BJ (cell line): Measurements from ENCODE around the gene EXOC6B. TPM values are rescaled to one million over a fixed set of nuclear protein-coding genes. Genes with fewer than 3 reads are reported as not detected.

Experiments
- CTCF ChIA-PET: fragments of 350-600 bp; formaldehyde crosslinking; extraction: SDS; loops from one replicate; lab custom pipeline; 2021; ENCODE audit warnings: antibody characterized with exemption, inconsistent platforms; lab: Yijun Ruan, JAX
- POLR2A ChIA-PET: fragments of 300-600 bp; sonication (Branson Sonifier 250); formaldehyde crosslinking; extraction: SDS; loops from one replicate; lab custom pipeline; 2021; ENCODE audit warnings: antibody characterized with exemption; lab: Charles Lee
- DNase-seq: peaks from one replicate; pipeline ENCODE4 v3.0.0-alpha.2; 2011; ENCODE audit warnings: low read depth
- H3K27me3 ChIP-seq: 2 replicates; pipeline ENCODE4 v1.6.0; 2011; ENCODE audit warnings: low read length; ENCODE audit not compliant: control insufficient read depth, insufficient read depth
- H3K36me3 ChIP-seq: 2 replicates; pipeline ENCODE4 v1.5.1; 2011; ENCODE audit warnings: low read length; ENCODE audit not compliant: control insufficient read depth, insufficient read depth
- H3K4me3 ChIP-seq: 2 replicates; pipeline ENCODE4 v1.5.1; 2011; ENCODE audit warnings: low read depth, mild to moderate bottlenecking, control low read depth, low read length
- polyA plus RNA-seq: library from polyadenylated mRNA; depleted of rRNA; stranded (reverse); fragments of >200 nt; gene quantifications from 2 replicates; pipeline ENCODE4 v1.2.3, GENCODE V29; 2011
- TF ChIP-seq, protein P1 (sequence below): IDR thresholded peaks from 2 replicates; pipeline ENCODE4 v1.5.1; 2011; ENCODE audit warnings: low read depth, mild to moderate bottlenecking, control low read depth, inconsistent platforms, low read length, moderate library complexity; ENCODE audit not compliant: insufficient read depth

EXOC6B gene
- polyA plus RNA-seq, 1 experiment = 15.5 TPM

DNA sequence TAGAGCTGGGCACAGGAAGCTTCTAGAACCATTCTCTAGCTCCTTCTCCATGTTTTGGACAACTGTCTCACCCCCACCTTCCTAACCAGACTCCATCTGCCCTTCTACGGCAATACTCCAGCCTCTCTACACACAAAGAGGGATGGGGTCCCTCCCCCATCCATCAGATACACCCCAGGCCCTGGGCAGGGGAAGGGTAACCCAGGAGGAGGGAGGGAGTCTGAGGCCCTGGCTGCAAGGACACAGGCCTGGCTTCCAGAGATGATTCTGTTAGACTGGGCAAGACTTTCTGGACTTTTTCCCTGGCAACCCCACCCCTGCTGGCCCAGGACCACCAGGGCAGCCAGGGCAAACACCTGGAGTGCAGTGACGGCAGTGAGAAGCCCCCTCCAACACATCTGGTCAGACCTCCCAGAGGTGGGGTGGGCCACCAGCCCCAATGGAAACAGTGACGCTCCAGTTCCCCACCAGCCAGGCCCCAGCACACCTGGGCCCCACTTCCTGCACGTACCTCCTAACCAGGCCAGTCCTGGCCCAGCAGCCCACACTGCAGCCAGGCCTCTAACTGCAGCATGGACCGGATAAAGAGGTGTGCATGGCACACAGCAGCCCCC lies 684.7 kb downstream of the EXOC6B start:
- H3K36me3 ChIP-seq = no peaks in the 10 kb centered on the region
- no peak overlapping the region for H3K4me3 ChIP-seq
- no peak for DNase-seq
- H3K27me3 ChIP-seq = peaks cover 24% of the 10 kb centered on the region
- CTCF ChIA-PET = interaction anchor here (0.6 to 2.5 kb wide), 5 partner anchors 8 to 343 kb away, joined by 3 to 9 read pairs (median 4); no protein-coding TSS in a partner anchor
- TF ChIP-seq, protein P1, sequence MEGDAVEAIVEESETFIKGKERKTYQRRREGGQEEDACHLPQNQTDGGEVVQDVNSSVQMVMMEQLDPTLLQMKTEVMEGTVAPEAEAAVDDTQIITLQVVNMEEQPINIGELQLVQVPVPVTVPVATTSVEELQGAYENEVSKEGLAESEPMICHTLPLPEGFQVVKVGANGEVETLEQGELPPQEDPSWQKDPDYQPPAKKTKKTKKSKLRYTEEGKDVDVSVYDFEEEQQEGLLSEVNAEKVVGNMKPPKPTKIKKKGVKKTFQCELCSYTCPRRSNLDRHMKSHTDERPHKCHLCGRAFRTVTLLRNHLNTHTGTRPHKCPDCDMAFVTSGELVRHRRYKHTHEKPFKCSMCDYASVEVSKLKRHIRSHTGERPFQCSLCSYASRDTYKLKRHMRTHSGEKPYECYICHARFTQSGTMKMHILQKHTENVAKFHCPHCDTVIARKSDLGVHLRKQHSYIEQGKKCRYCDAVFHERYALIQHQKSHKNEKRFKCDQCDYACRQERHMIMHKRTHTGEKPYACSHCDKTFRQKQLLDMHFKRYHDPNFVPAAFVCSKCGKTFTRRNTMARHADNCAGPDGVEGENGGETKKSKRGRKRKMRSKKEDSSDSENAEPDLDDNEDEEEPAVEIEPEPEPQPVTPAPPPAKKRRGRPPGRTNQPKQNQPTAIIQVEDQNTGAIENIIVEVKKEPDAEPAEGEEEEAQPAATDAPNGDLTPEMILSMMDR = no peak
- POLR2A ChIA-PET = no interaction called here

DNA sequence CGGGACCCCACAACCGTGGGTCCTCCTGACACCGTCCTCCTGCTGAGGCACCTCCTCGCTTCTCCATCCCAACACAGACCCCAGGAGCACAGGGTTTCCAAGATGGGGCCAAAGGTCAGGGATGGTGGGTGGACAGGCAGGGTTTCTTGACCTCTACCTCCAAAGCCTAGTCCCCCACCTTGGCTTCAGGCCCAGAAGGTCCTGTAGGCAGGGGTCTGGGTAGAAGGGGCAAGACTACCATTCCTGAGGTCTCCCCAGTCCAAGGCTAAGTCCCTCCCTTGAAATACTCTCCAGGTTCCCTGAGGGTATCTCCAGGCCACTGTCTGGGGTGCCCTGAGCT lies 685.2 kb downstream of the EXOC6B start:
- POLR2A ChIA-PET = no interaction called here
- TF ChIP-seq, protein P1 = no peak
- no peak for DNase-seq
- peaks cover 19% of the 10 kb centered on the region for H3K27me3 ChIP-seq
- H3K36me3 ChIP-seq = no peaks in the 10 kb centered on the region
- H3K4me3 ChIP-seq = no peak overlapping the region
- CTCF ChIA-PET = interaction anchor here (0.9 to 2.5 kb wide), 4 partner anchors 9 to 531 kb away, joined by 3 to 9 read pairs (median 5); no protein-coding TSS in a partner anchor

DNA sequence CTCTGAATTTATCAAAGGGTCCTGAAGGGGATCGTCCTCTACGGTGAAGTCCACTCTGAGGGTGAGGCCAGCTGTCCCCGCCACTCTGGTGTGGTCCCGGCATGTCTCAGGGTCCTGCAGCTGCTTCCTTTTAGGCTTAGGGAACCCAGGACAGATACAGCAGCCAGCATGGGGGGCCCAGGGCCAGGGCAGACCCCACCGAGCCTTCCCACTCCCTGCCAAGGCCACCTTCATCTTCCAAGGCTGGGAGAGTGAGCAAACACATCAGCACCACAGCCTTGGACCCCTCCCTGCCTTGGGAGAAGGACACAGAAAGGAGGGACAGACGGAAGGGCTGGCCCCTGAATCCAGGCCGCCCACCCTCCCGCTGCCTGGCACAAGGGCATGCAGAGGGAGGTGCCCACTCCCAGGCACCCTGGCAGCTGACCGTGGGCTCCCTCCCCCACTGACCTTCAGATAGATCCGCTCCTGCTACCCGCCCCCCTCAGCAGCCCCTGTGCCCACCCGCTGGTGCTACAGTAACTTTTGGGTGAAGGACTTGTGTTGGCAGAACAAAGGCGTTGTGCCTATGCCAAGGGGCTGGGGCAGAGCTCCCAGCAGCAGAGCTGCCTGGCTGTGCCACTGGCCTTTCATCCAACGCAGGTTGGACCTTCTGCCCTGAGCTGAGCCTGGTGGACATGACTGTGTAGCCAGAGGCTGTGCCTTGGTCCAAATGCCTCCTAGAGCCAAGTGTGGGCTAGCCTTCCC lies 685.8 kb downstream of the EXOC6B start:
- H3K36me3 ChIP-seq = no peaks in the 10 kb centered on the region
- H3K4me3 ChIP-seq = no peak overlapping the region
- TF ChIP-seq, protein P1 = no peak
- CTCF ChIA-PET = interaction anchor here (0.9 to 2.5 kb wide), 6 partner anchors 9 to 594 kb away, joined by 3 to 9 read pairs (median 4); no protein-coding TSS in a partner anchor
- POLR2A ChIA-PET = no interaction called here
- no peak for DNase-seq
- H3K27me3 ChIP-seq = peaks cover 17% of the 10 kb centered on the region

DNA sequence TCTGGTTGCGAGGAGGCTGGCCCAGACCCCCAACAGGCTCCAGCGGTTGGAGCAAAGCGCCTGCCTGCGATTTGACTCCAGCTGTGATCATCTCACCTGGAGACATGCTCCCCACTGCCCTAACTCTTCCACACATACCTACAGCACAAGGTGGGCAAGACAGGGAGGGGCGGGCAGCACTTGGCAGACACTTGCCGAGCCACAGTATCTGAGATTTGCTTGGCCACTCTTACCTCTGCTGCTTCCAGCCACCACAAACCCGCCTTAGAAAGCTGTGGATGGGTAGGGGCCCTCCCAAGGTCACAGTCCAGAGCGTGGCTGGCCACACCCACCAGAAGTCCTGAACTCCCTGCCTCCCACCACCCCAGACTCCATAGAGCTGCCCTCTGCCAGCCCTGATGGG lies 686.4 kb downstream of the EXOC6B start:
- Histone ChIP-seq H3K36me3 (no peaks in the 10 kb centered on the region), H3K4me3 (no peak overlapping the region), H3K27me3 (peaks cover 11% of the 10 kb centered on the region)
- TF ChIP-seq, protein P1 = no peak
- POLR2A ChIA-PET = no interaction called here
- CTCF ChIA-PET = interaction anchor here (0.9 to 2.5 kb wide), 5 partner anchors 336 to 593 kb away, joined by 3 to 9 read pairs (median 4); no protein-coding TSS in a partner anchor
- no peak for DNase-seq

DNA sequence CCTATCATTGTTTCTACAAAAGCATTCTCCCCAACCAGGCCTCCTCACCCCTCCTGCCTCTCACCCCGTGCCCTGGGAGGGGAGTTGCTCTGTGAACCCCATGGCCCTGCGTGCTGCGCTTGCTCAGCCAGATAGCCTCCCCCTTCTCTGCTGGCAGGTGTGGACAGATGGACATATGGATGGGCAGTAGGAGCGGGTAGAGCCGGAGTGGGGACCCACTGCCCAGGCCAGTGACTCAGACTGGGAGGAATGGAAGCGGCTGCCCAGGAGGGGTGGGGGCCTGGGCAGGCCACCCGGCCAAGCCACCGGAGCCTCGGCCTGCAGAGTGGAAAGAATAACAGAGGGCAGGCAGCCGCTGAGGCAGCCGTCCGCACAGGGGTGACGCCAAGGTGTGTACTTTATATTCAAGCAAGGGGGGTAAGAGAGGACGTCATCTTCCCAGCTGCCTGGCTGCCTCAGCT lies 686.9 kb downstream of the EXOC6B start:
- H3K36me3 ChIP-seq = no peaks in the 10 kb centered on the region
- ChIA-PET POLR2A (no interaction called here), CTCF (interaction anchor here (1.0 to 2.6 kb wide), 10 partner anchors 10 to 593 kb away, joined by 3 to 10 read pairs (median 5); no protein-coding TSS in a partner anchor)
- TF ChIP-seq, protein P1 = no peak
- H3K4me3 ChIP-seq = no peak overlapping the region
- H3K27me3 ChIP-seq = peaks cover 10% of the 10 kb centered on the region
- DNase-seq = no peak
